Memory B cell (primary cell): Measurements from ENCODE around the gene SRPK2.
A peak's percentile ranks its signal among the peaks of the same experiment; 100 is the strongest.
"Not testable (repeated sequence)": the region's sequence is repeated elsewhere in the genome, so short reads cannot be mapped to it uniquely, and the experiment has no call there.

Source experiments
- ATAC-seq: fragments of 150-1000 bp; cut with Tn5 transposase; 2 replicates; pipeline ENCODE4 v1.10.0; 2021; ENCODE audit warnings: low read depth, mild to moderate bottlenecking, moderate library complexity
- DNase-seq, 2 donors: peaks; one replicate each; pipeline ENCODE4 v3.0.0; 2022; ENCODE audit warnings: low spot score in 2 of 2
- H3K27ac Mint-ChIP-seq: one replicate; pipeline ENCODE4 v1.8.0; 2022; ENCODE audit warnings: mild to moderate bottlenecking, moderate library complexity, mixed read lengths
- H3K27me3 Mint-ChIP-seq: one replicate; pipeline ENCODE4 v1.8.0; 2022; ENCODE audit warnings: mixed read lengths
- H3K36me3 Mint-ChIP-seq: one replicate; pipeline ENCODE4 v1.8.0; 2022; ENCODE audit warnings: mild to moderate bottlenecking, mixed read lengths
- H3K4me1 Mint-ChIP-seq: one replicate; pipeline ENCODE4 v1.8.0; 2022; ENCODE audit warnings: mixed read lengths
- H3K4me3 Mint-ChIP-seq: one replicate; pipeline ENCODE4 v1.8.0; 2022; ENCODE audit warnings: mild to moderate bottlenecking, moderate library complexity, mixed read lengths
- H3K9me3 Mint-ChIP-seq: one replicate; pipeline ENCODE4 v1.8.0; 2022; ENCODE audit warnings: mixed read lengths

Gene SRPK2

GRCh38 chr7:105316578-105317344 is 72.0 kb downstream of the SRPK2 start:
- H3K27me3 Mint-ChIP-seq: no peaks in the 10 kb centered on the region
- ATAC-seq (no peak), DNase-seq (no peak)
- H3K4me1 Mint-ChIP-seq: peaks cover 19% of the 10 kb centered on the region
- H3K27ac Mint-ChIP-seq: no peak overlapping the region
- H3K4me3 Mint-ChIP-seq: no peak overlapping the region
- H3K36me3 Mint-ChIP-seq: peaks cover 4% of the 10 kb centered on the region
- H3K9me3 Mint-ChIP-seq: no peaks in the 10 kb centered on the region

DNA sequence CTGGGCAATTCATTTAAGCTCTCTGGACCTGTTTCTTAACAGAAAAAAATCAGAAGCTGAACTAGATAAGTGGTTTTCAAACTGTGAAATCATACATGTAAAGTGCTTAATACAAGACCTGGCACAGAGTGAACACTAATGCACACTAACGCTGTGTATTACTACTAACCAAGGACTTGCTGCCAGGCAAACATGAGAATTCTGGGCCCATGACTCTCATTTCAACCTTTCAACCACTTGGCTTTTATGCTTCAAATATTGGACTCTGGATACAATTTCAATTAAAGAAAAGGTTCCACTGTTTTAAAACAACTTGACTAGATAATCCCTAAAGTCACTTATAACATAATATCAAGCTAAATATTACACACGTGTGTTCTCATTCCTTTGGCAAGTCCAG is 73.4 kb downstream of the SRPK2 start:
- Mint-ChIP-seq H3K4me3 (no peak overlapping the region), H3K9me3 (no peaks in the 10 kb centered on the region), H3K27ac (no peak overlapping the region), H3K27me3 (no peaks in the 10 kb centered on the region), H3K36me3 (peaks cover 2% of the 10 kb centered on the region), H3K4me1 (peaks cover 16% of the 10 kb centered on the region)
- DNase-seq: no peak
- ATAC-seq: no peak

- no peak overlapping the region for H3K4me3 Mint-ChIP-seq
- H3K36me3 Mint-ChIP-seq: peaks cover 6% of the 10 kb centered on the region
- peak; percentile 24 for ATAC-seq
- H3K4me1 Mint-ChIP-seq: peaks cover 24% of the 10 kb centered on the region
- H3K9me3 Mint-ChIP-seq: peaks cover 3% of the 10 kb centered on the region
- no peak overlapping the region for H3K27ac Mint-ChIP-seq
- DNase-seq: no peak
- H3K27me3 Mint-ChIP-seq: no peaks in the 10 kb centered on the region
Observed at GRCh38 chr7:105309235-105310169, 79.2 kb downstream of the SRPK2 start.

DNA sequence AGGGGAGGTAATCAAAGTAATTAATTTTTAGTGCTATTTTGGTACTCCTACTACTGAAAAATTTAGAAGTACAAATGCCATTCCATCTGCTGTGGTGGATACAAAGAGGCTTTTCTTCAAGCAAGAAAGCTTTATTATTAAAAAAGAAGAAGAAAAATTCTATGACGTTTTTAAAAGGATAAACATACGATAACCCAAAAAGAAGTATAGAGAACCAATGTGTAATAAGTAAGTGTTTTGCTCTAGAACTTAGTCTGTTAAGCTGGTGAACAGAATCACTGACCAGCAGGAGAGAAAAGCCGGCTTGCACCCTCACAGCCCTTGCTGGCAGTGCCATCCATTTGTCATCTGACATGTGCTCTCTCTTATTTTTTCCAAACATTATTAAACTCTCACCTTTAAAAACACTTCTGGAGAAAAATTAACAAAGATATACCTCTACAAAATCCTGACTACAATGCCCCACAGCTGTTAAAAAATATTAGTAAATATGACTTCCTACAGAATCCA is 81.5 kb downstream of the SRPK2 start:
- Mint-ChIP-seq H3K27ac (no peak overlapping the region), H3K4me1 (peaks cover 27% of the 10 kb centered on the region)
- no peak for ATAC-seq

DNA sequence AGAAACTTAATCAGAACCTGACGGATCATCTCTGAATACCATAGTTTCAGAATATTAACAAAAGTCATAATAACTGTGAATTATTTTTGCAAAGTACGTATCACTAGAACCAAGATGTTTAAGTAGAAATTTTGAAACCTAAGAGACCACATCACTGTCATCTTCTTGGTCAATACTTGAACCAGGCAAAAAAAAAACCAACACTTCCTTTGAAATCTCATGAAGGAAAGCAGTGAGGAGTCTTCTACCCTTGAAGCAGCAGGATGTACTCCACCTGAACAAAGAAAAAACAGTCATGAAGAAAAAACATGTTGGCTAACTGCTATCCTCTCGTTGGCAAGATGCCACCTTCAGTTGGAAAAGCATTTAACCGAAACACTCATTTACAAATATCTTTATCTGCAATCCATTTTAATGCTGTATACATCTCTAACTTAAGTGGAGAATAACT is 82.4 kb downstream of the SRPK2 start:
- no peak for ATAC-seq
- Mint-ChIP-seq H3K4me3 (no peak overlapping the region), H3K36me3 (peaks cover 6% of the 10 kb centered on the region), H3K9me3 (peaks cover 3% of the 10 kb centered on the region), H3K4me1 (peaks cover 30% of the 10 kb centered on the region), H3K27ac (no peak overlapping the region), H3K27me3 (no peaks in the 10 kb centered on the region)
- no peak for DNase-seq

More for the DNA sequence above, 81.5 kb downstream of the SRPK2 start:
- DNase-seq: no peak
- no peaks in the 10 kb centered on the region for H3K27me3 Mint-ChIP-seq
- H3K36me3 Mint-ChIP-seq: peaks cover 6% of the 10 kb centered on the region
- peaks cover 3% of the 10 kb centered on the region for H3K9me3 Mint-ChIP-seq
- H3K4me3 Mint-ChIP-seq: no peak overlapping the region

DNA sequence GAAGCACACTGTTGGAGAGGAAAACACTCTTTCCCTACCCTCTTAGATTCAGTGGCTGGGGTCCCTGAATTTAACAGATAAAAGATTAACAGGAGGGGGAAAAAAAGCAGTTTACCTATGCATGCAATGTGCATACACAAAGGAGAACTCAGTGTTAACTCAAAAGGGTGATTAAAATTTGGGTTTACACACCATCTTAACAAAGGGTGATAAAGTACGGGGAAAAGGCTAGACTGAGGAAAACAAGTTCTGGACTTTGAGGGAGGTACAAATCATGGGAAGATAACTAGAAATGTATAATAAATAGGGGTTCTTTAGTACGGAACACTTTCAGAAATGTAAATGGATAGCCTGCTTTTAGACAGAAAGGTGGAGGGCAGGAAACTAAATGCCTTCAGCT is 83.1 kb downstream of the SRPK2 start:
- Mint-ChIP-seq H3K4me3 (no peak overlapping the region), H3K36me3 (peaks cover 7% of the 10 kb centered on the region), H3K27ac (no peak overlapping the region), H3K27me3 (no peaks in the 10 kb centered on the region), H3K9me3 (peaks cover 3% of the 10 kb centered on the region), H3K4me1 (peaks cover 31% of the 10 kb centered on the region)
- no peak for DNase-seq
- ATAC-seq: no peak

GRCh38 chr7:105304040-105304895 is 84.5 kb downstream of the SRPK2 start:
- H3K27me3 Mint-ChIP-seq: no peaks in the 10 kb centered on the region
- no peak for ATAC-seq
- no peak overlapping the region for H3K4me3 Mint-ChIP-seq
- no peak for DNase-seq
- peaks cover 25% of the 10 kb centered on the region for H3K4me1 Mint-ChIP-seq
- peaks cover 3% of the 10 kb centered on the region for H3K9me3 Mint-ChIP-seq
- H3K27ac Mint-ChIP-seq: peak overlapping the region; percentile 67
- H3K36me3 Mint-ChIP-seq: peaks cover 10% of the 10 kb centered on the region

DNA sequence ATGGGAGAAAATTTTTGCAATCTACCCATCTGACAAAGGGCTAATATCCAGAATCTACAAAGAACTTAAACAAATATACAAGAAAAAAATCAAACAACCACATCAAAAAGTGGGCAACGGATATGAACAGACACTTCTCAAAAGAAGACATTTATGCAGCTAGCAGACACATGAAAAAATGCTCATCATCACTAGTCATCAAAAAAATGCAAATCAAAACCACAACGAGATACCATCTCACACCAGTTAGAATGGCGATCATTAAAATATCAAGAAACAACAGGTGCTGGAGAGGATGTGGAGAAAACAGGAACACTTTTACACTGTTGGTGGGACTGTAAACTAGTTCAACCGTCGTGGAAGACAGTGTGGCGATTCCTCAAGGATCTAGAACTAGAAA is 88.1 kb downstream of the SRPK2 start:
- not testable (repeated sequence) for DNase-seq, H3K36me3 Mint-ChIP-seq, H3K27ac Mint-ChIP-seq, H3K27me3 Mint-ChIP-seq, H3K9me3 Mint-ChIP-seq, ATAC-seq, H3K4me3 Mint-ChIP-seq
- H3K4me1 Mint-ChIP-seq: peaks cover 36% of the 10 kb centered on the region

GRCh38 chr7:105298439-105298894 is 90.3 kb downstream of the SRPK2 start:
- H3K9me3 Mint-ChIP-seq: no peaks in the 10 kb centered on the region
- peaks cover 8% of the 10 kb centered on the region for H3K36me3 Mint-ChIP-seq
- DNase-seq (no peak), ATAC-seq (no peak)
- H3K27ac Mint-ChIP-seq: peak overlapping the region; percentile 58
- H3K4me3 Mint-ChIP-seq: no peak overlapping the region
- no peaks in the 10 kb centered on the region for H3K27me3 Mint-ChIP-seq
- peaks cover 33% of the 10 kb centered on the region for H3K4me1 Mint-ChIP-seq

GRCh38 chr7:105297985-105298384 is 90.7 kb downstream of the SRPK2 start:
- no peak for ATAC-seq
- Mint-ChIP-seq H3K4me1 (peaks cover 33% of the 10 kb centered on the region), H3K4me3 (no peak overlapping the region), H3K27me3 (no peaks in the 10 kb centered on the region), H3K9me3 (no peaks in the 10 kb centered on the region), H3K36me3 (peaks cover 8% of the 10 kb centered on the region), H3K27ac (peak overlapping the region; percentile 58)
- no peak for DNase-seq

DNA sequence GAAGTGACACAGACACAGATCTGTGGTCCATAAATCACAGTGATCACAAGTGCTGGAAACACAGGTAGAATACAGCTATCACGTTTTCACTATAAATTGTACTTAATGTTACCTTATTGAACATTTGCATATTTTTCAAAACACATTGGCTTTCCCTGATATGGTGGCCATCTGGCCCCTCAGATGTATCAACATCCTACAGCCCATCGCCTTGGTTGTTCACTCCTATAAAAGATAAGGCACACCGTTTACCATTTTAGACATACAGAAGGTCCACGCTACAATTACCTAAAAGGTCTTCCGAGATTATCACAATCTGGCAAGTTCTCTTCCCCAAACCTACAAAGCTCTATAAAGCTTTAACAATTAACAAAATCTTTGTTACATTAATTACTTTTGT is 91.4 kb downstream of the SRPK2 start:
- DNase-seq (no peak), ATAC-seq (no peak)
- H3K27me3 Mint-ChIP-seq: no peaks in the 10 kb centered on the region
- H3K36me3 Mint-ChIP-seq: peaks cover 8% of the 10 kb centered on the region
- H3K27ac Mint-ChIP-seq: peak overlapping the region; percentile 50
- H3K9me3 Mint-ChIP-seq: no peaks in the 10 kb centered on the region
- no peak overlapping the region for H3K4me3 Mint-ChIP-seq
- H3K4me1 Mint-ChIP-seq: peaks cover 33% of the 10 kb centered on the region

DNA sequence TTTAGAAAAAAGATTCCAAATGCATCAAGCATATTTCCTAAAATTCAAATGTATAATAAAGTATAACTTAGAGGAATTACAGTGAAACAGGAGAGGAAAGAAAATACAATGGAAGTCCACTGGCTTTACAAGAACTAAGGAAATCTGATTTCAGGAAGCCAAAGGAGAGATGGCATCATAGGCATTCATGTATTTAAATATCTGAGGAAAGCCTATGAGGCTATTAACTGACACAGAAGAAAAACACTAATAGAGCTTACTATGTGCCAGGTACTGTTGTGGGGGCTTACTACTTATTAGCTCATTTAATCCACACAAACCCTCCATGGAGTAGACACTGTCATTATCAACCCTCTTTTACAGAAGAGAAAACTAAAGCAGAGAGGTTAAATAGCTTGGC is 92.2 kb downstream of the SRPK2 start:
- DNase-seq (no peak), ATAC-seq (no peak)
- Mint-ChIP-seq H3K4me3 (no peak overlapping the region), H3K27me3 (no peaks in the 10 kb centered on the region), H3K9me3 (no peaks in the 10 kb centered on the region), H3K27ac (peak overlapping the region; percentile 50), H3K4me1 (peaks cover 30% of the 10 kb centered on the region), H3K36me3 (peaks cover 8% of the 10 kb centered on the region)

DNA sequence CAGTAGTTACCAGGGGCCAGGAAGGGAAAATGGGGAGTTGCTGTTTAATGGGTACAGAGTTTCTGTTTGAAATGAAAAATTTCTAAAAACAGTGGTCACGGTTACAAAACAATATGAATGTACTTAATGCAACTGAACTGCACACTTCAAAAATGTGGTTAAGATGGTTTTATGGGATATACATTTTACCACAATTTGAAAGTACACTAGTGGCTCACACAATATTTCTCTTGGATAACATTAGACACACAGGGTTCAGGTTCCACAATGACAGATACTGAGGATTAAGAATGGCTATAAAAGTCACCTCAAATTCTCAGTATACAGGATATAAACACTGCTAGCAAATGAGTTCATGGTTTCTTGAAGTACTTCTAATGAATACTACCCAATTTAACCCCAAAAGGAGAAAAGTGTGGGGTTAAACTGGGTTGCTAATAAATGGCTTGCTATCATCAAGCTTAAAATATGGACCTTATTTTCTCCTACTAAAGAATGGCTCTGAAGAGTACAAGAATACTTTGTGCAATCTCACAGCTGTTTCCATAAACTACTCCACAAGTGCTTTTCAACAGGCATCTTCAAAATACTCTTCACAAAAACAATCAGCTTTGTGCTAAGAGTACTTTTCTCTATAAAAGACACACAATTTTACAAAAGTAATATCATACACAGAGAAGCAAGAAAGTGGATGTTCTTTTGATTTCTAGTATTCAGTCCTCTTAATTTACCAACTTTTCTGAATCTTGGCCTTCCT is 92.9 kb downstream of the SRPK2 start:
- ATAC-seq (no peak), DNase-seq (no peak)
- Mint-ChIP-seq H3K4me1 (peaks cover 30% of the 10 kb centered on the region), H3K36me3 (peaks cover 8% of the 10 kb centered on the region), H3K9me3 (no peaks in the 10 kb centered on the region), H3K4me3 (no peak overlapping the region), H3K27me3 (no peaks in the 10 kb centered on the region), H3K27ac (no peak overlapping the region)
